ENCODE measurements around the gene EXOC3L2.

The EXOC3L2 gene

GRCh38 chr19:45283443-45284033 is 38.3 kb upstream of the EXOC3L2 start:
- H3K27me3 ChIP-seq (replicated peaks; ENCODE audit: control insufficient read depth, insufficient read depth, low read length) = no peaks in the 10 kb centered on the region
- H3K36me3 ChIP-seq (ENCODE audit: control insufficient read depth, insufficient read depth, low read length) = no peaks in the 10 kb centered on the region; the same call in none of the 2 replicates
- no peak for TF ChIP-seq CTCF (IDR thresholded peaks at IDR 0.05; ENCODE audit: insufficient read depth, low read length, poor library complexity, severe bottlenecking)
- H3K4me3 ChIP-seq (replicated peaks; ENCODE audit: low read depth, low read length) = no peak overlapping the region
- DNase-seq (ENCODE audit: extremely low read depth, insufficient read length) = no peak

- H3K4me3 ChIP-seq (replicated peaks; ENCODE audit: low read depth, low read length) = no peak overlapping the region
- no peaks in the 10 kb centered on the region; the same call in none of the 2 replicates for H3K36me3 ChIP-seq (ENCODE audit: control insufficient read depth, insufficient read depth, low read length)
- no peaks in the 10 kb centered on the region for H3K27me3 ChIP-seq (replicated peaks; ENCODE audit: control insufficient read depth, insufficient read depth, low read length)
- TF ChIP-seq CTCF (IDR thresholded peaks at IDR 0.05; ENCODE audit: insufficient read depth, low read length, poor library complexity, severe bottlenecking) = no peak
- no peak for DNase-seq (ENCODE audit: extremely low read depth, insufficient read length)
Observed at GRCh38 chr19:45280471-45280961, 35.3 kb upstream of the EXOC3L2 start.

- no peak for DNase-seq (ENCODE audit: extremely low read depth, insufficient read length)
- H3K36me3 ChIP-seq (ENCODE audit: control insufficient read depth, insufficient read depth, low read length) = peaks cover under 1% of the 10 kb centered on the region
- TF ChIP-seq CTCF (IDR thresholded peaks at IDR 0.05; ENCODE audit: insufficient read depth, low read length, poor library complexity, severe bottlenecking) = no peak
Observed at GRCh38 chr19:45279587-45280192, 34.5 kb upstream of the EXOC3L2 start.

GRCh38 chr19:45278087-45278486 is 32.9 kb upstream of the EXOC3L2 start:
- no peak for TF ChIP-seq CTCF (IDR thresholded peaks at IDR 0.05; ENCODE audit: insufficient read depth, low read length, poor library complexity, severe bottlenecking)
- H3K4me3 ChIP-seq (replicated peaks; ENCODE audit: low read depth, low read length) = no peak overlapping the region
- no peaks in the 10 kb centered on the region for H3K27me3 ChIP-seq (replicated peaks; ENCODE audit: control insufficient read depth, insufficient read depth, low read length)
- no peak for DNase-seq (ENCODE audit: extremely low read depth, insufficient read length)
- peaks cover 5% of the 10 kb centered on the region for H3K36me3 ChIP-seq (ENCODE audit: control insufficient read depth, insufficient read depth, low read length)

More at GRCh38 chr19:45279587-45280192, 34.5 kb upstream of the EXOC3L2 start:
- H3K27me3 ChIP-seq (replicated peaks; ENCODE audit: control insufficient read depth, insufficient read depth, low read length) = no peaks in the 10 kb centered on the region
- no peak overlapping the region for H3K4me3 ChIP-seq (replicated peaks; ENCODE audit: low read depth, low read length)

GRCh38 chr19:45276284-45276687 is 31.1 kb upstream of the EXOC3L2 start:
- H3K4me3 ChIP-seq (replicated peaks; ENCODE audit: low read depth, low read length) = no peak overlapping the region
- no peak for TF ChIP-seq CTCF (IDR thresholded peaks at IDR 0.05; ENCODE audit: insufficient read depth, low read length, poor library complexity, severe bottlenecking)
- DNase-seq (ENCODE audit: extremely low read depth, insufficient read length) = no peak
- peaks cover 9% of the 10 kb centered on the region for H3K36me3 ChIP-seq (ENCODE audit: control insufficient read depth, insufficient read depth, low read length)
- no peaks in the 10 kb centered on the region for H3K27me3 ChIP-seq (replicated peaks; ENCODE audit: control insufficient read depth, insufficient read depth, low read length)

Data from GM06990 (cell line).